Effector memory CD4-positive, alpha-beta T cell (primary cell): Measurements from ENCODE around the gene SIGLEC9.

Source experiments
- DNase-seq, 3 donors: peaks; one replicate each; pipeline ENCODE4 v3.0.0-alpha.2; 2020
- H3K27ac ChIP-seq: 2 replicates; pipeline ENCODE4 v1.7.0; 2013; ENCODE audit warnings: mild to moderate bottlenecking, low read length, moderate library complexity; ENCODE audit not compliant: insufficient read depth, poor library complexity, severe bottlenecking
- H3K27me3 ChIP-seq: replicated peaks from 2 replicates; pipeline ENCODE4 v1.7.0; 2013; ENCODE audit warnings: mild to moderate bottlenecking, low read length; ENCODE audit not compliant: insufficient read depth, control insufficient read depth, poor library complexity, severe bottlenecking
- H3K36me3 ChIP-seq: 2 replicates; pipeline ENCODE4 v1.7.0; 2013; ENCODE audit warnings: mild to moderate bottlenecking, low read length, moderate library complexity; ENCODE audit not compliant: control insufficient read depth, insufficient read depth
- H3K4me1 ChIP-seq: 2 replicates; pipeline ENCODE4 v1.7.0; 2013; ENCODE audit warnings: low read length, mild to moderate bottlenecking; ENCODE audit not compliant: control insufficient read depth, insufficient read depth, poor library complexity, severe bottlenecking
- H3K4me3 ChIP-seq: 2 replicates; pipeline ENCODE4 v1.7.0; 2013; ENCODE audit warnings: low read length, low read depth, mild to moderate bottlenecking; ENCODE audit not compliant: insufficient read depth, poor library complexity, severe bottlenecking
- H3K9me3 ChIP-seq: 2 replicates; pipeline ENCODE4 v1.7.0; 2013; ENCODE audit warnings: mild to moderate bottlenecking, low read length, moderate library complexity; ENCODE audit not compliant: control insufficient read depth

Gene SIGLEC9

DNA sequence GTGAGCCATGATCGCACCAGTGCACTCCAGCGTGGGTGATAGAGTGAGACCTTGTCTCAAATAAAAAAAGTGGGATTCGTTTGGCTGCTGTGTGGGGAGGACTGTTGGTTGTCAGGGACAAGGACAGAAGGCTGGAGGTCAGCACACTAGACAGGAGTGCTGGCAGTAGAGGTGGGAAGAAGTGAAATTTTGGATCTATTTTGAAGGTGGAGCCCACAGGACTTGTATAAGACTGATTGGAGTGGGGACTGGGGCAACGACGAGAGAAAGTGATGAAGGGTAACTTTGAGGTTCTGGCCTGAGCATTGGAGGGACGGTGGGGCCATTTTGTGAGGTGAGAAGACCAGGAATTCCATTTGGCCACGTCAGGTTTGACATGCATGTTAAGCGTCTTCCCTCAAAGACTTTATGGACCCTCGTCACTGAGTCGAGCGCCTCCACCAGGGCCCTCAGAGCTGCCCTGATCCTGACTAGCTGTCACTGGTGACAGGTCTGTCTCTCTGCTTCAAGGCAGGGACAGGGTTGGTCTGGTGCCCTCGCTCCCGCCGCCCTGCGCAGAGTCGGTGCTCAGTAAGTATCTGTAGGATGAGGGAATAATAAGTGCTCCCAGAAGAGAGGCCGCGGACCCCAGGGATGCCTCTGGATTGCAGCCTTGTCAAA, 17.2 kb upstream of the SIGLEC9 start:
- Histone ChIP-seq H3K9me3 (no peaks in the 10 kb centered on the region), H3K27me3 (no peaks in the 10 kb centered on the region), H3K4me1 (peaks cover 22% of the 10 kb centered on the region), H3K36me3 (peaks cover 12% of the 10 kb centered on the region), H3K27ac (peak overlapping the region; percentile 73), H3K4me3 (peak overlapping the region; percentile 62)
- no peak for DNase-seq

DNA sequence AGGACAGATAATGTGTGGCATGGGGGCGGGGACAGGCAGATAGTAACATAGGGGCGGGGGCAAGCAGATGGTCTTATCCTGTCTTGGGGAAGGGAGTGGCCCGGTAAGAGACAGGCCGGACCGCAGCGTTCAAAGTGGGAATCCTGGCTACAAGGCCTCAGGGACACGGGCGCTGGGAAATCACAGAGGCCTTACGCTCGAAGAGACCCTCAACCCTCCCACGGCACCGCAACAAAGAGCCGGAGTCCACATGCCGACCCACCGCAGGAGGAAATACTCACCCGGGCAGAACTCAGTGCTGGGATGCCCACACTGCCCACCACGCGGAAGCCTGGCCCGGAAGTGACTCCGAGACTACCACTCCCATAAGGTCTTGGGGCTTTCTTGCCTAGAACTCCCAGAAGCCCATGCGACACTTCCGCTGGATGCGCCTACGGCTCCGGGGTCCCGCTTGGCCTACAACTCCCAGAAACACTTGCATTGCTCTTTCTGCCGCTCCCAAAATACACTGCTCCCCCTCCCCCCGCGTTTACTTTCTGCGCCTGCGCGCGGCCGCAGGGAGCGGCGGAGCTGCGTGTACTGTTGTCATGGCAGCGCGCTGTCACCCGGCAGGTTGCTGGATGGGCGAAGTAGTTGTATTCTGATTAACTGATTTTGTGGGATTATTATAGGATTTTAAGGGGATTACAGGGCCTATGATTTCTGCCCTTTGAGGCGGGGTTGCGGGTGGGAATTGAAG, 16.5 kb upstream of the SIGLEC9 start, which contains the start of gene CTU1:
Gene CTU1 (minus strand): TSS at position 344 of the 739 bp plus-strand sequence. CDS start 3,840 bp downstream, outside the sequence.
- no peaks in the 10 kb centered on the region for H3K9me3 ChIP-seq
- H3K36me3 ChIP-seq, result peaks cover 6% of the 10 kb centered on the region
- H3K27me3 ChIP-seq, result no peaks in the 10 kb centered on the region
- peak within 1 kb of the TSS; percentile 73 for H3K27ac ChIP-seq
- DNase-seq, result peak; percentile 96 to 98 (median 98)
- H3K4me3 ChIP-seq, result peak within 1 kb of the TSS; percentile 62
- H3K4me1 ChIP-seq, result peaks cover 22% of the 10 kb centered on the region

DNA sequence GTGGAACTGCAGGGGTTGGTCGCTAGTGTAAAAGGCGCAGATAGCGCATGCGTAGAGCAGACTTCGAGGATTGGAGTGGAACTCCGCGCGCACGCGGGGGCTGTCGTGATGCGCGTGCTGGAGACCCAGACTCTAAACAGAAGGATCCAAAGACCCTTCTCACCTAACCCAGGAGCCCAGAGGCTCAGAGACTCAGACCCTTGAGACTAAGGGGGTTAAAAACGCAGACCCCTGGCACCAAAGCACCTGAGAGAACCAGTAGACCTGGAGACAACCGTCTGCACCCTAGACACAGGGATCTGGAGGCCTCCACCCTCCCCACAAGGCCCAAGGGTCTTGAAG, 15.9 kb upstream of the SIGLEC9 start:
- peak overlapping the region; percentile 62 for H3K4me3 ChIP-seq
- no peaks in the 10 kb centered on the region for H3K9me3 ChIP-seq
- peaks cover 22% of the 10 kb centered on the region for H3K4me1 ChIP-seq
- H3K27ac ChIP-seq, result peak overlapping the region; percentile 73
- no peak for DNase-seq
- no peaks in the 10 kb centered on the region for H3K27me3 ChIP-seq
- peaks cover 2% of the 10 kb centered on the region for H3K36me3 ChIP-seq

DNA sequence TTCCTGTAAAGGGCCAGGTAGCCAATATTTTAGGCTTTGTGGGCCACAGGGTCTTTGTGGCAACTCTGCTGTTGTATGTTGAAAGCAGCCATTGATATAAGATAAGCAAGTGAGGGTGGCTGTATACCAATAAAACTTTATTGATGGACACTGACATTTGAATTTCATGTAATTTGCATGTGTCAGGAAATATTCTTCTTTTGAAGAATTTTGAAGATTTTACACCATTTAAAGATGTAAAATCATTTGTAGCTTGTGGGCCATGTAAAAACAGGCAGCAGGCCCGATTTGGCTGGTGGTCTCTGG, 14.1 kb upstream of the SIGLEC9 start:
- no peaks in the 10 kb centered on the region for H3K27me3 ChIP-seq
- no peaks in the 10 kb centered on the region for H3K9me3 ChIP-seq
- no peak overlapping the region for H3K4me3 ChIP-seq
- DNase-seq, result no peak
- H3K4me1 ChIP-seq, result peaks cover 19% of the 10 kb centered on the region
- no peak overlapping the region for H3K27ac ChIP-seq
- no peaks in the 10 kb centered on the region for H3K36me3 ChIP-seq

DNA sequence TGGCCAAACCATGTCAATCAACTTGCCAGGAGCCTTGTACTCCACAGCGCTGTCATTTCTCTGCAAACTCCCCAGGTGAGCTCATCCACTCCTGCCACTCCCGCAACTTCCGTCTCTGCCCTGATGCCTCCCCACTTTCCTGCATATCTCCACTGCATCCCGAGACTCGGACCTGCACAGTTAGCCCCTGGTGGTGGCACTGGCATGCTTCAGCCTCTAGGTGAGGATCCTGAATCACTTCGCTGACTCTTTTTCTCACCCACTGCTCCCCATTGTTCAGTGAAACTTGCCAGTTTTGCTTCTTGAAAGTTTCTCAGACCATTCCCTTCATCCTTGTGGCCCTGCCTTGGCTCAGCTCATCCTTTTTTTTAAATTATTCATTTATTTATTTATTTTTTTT, 13.1 kb upstream of the SIGLEC9 start:
- no peak overlapping the region for H3K27ac ChIP-seq
- H3K4me3 ChIP-seq, result no peak overlapping the region
- no peaks in the 10 kb centered on the region for H3K27me3 ChIP-seq
- DNase-seq, result no peak
- peaks cover 19% of the 10 kb centered on the region for H3K4me1 ChIP-seq
- no peaks in the 10 kb centered on the region for H3K36me3 ChIP-seq
- H3K9me3 ChIP-seq, result no peaks in the 10 kb centered on the region

DNA sequence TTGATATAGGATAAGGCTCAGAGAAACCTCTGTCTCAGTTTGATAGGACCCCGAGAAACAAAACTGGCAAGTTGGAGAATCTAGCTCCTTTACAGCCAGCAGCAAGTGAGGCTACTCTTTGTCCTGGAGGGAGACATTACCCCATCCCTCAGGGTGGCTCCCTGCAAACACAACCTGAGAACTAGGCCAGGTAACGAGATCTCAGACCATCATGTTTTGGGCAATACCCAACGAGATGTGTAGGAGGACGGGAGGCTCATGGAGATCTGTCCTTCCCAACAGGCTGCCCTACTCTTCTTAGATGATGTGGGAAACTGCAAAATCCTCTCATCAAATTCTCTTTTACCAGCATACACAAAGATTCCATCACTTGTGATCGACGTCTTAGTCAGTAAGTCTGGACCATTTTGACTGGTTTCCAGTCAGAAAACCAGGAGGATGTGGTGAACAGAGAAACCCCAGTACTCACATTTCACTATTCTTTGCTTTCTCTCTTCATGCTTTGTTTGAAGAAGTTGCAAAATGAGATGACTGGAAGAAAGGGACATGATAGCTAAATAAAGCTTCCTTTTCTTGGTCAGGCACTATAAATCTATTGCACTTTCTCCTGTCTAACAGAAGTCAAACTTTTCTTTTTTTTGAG, 10.5 kb upstream of the SIGLEC9 start:
- Histone ChIP-seq H3K4me3 (no peak overlapping the region), H3K36me3 (no peaks in the 10 kb centered on the region), H3K27ac (no peak overlapping the region), H3K4me1 (no peaks in the 10 kb centered on the region), H3K27me3 (no peaks in the 10 kb centered on the region), H3K9me3 (no peaks in the 10 kb centered on the region)
- DNase-seq, result no peak

DNA sequence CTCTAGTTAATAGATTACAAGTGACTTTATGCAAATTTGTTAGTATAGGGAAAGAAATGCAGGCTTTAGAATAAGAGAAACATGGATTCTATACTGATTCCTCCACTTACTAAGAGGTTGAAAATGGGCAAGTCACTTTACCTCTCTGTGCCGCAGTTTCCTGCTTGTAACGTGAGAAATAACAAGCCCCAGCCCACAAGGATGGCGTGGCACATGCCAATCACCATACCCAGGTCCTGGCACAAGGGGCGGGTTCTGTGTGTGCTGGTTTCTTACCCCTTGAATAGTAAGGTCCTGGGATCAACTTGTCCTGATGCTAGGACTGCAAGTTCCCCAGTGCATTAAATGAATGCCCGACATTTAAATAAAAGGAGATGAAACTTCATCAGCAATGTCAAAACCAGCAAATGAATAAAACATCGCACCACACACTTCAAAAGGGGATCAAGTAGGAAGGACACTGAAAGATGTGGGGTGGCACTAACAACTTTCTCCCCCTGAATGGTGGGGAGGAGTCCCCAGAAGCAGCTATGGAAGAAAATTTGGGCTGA, 7.9 kb upstream of the SIGLEC9 start:
- H3K9me3 ChIP-seq, result no peaks in the 10 kb centered on the region
- no peak overlapping the region for H3K27ac ChIP-seq
- no peaks in the 10 kb centered on the region for H3K27me3 ChIP-seq
- DNase-seq, result no peak
- H3K4me3 ChIP-seq, result no peak overlapping the region
- H3K36me3 ChIP-seq, result no peaks in the 10 kb centered on the region
- H3K4me1 ChIP-seq, result no peaks in the 10 kb centered on the region

DNA sequence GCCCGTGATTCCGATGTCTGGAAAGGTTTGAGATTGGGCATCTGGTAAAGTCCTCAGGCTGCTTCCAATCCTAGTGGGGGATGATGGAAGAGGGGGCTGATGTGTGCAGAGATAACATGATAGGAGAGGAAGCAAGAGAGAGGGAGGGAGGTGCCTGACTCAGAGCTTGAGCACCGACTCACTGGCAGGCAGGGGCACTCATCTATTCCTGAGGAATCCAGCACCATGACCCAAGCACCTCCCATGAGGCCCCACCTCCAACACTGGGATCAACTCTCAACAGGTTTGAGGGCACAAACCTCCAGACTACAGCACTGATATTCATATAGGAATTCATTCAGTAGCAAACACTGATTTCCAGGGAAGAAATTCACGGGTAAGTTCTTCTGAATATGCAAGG, 5.6 kb upstream of the SIGLEC9 start:
- DNase-seq, result no peak

DNA sequence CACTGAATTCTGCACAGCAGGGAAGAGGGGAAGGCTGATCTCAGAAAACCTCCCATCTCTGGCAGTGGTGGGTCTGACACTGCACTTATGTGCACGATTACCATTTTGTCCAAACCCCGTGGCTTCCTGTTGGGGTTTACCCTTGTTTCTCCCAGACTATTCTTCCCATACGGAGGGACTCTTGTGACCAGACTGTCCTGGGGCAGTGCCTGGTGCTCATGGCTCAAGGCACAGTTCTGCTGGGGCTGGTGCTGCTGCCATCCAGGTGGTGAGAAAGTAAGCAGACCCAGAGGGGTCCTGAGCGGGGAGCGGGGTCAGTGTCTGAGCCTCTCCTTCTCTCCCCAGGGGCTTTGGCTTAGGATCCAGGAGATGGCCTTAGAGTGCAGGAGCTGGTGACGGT, 5.1 kb upstream of the SIGLEC9 start:
- H3K4me3 ChIP-seq, result no peak overlapping the region
- H3K36me3 ChIP-seq, result no peaks in the 10 kb centered on the region
- H3K27me3 ChIP-seq, result no peaks in the 10 kb centered on the region
- peaks cover 20% of the 10 kb centered on the region for H3K4me1 ChIP-seq
- H3K9me3 ChIP-seq, result no peaks in the 10 kb centered on the region
- H3K27ac ChIP-seq, result no peak overlapping the region
- no peak for DNase-seq

More for the DNA sequence above, 5.6 kb upstream of the SIGLEC9 start:
- Histone ChIP-seq H3K27me3 (no peaks in the 10 kb centered on the region), H3K4me3 (no peak overlapping the region), H3K27ac (no peak overlapping the region), H3K4me1 (peaks cover 15% of the 10 kb centered on the region), H3K36me3 (no peaks in the 10 kb centered on the region), H3K9me3 (no peaks in the 10 kb centered on the region)

DNA sequence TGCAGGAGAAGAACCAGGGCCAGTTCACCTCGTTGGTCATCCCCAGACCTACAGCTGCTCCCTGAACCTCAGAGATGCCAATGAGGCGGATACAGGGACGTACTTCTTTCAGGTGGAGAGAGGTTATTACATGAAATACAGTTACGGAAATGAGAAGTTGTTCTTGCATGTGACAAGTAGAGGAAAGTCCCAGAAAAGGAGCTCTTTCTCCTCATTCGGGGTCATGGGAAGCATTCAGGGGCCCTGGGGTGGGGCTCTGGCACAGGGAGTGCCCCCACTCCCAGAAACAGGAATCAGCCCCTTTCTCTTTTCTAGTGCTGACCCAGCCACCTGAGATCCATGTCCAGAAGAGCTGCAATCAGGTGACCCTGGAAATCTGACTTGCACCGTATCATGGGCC, 4.5 kb upstream of the SIGLEC9 start:
- Histone ChIP-seq H3K9me3 (no peaks in the 10 kb centered on the region), H3K36me3 (no peaks in the 10 kb centered on the region), H3K27ac (no peak overlapping the region), H3K4me3 (no peak overlapping the region), H3K27me3 (no peaks in the 10 kb centered on the region), H3K4me1 (peaks cover 26% of the 10 kb centered on the region)
- no peak for DNase-seq
